Suppressor macrophage treated with lipopolysaccharide for 1 hour (primary cell): ENCODE measurements around the gene CHMP5.
A peak's percentile ranks its signal among the peaks of the same experiment; 100 is the strongest.

Experiments
- DNase-seq, 3 donors: peaks; one replicate each; pipeline ENCODE4 v3.0.0-alpha.2; 2020 to 2022

CHMP5 gene

DNA sequence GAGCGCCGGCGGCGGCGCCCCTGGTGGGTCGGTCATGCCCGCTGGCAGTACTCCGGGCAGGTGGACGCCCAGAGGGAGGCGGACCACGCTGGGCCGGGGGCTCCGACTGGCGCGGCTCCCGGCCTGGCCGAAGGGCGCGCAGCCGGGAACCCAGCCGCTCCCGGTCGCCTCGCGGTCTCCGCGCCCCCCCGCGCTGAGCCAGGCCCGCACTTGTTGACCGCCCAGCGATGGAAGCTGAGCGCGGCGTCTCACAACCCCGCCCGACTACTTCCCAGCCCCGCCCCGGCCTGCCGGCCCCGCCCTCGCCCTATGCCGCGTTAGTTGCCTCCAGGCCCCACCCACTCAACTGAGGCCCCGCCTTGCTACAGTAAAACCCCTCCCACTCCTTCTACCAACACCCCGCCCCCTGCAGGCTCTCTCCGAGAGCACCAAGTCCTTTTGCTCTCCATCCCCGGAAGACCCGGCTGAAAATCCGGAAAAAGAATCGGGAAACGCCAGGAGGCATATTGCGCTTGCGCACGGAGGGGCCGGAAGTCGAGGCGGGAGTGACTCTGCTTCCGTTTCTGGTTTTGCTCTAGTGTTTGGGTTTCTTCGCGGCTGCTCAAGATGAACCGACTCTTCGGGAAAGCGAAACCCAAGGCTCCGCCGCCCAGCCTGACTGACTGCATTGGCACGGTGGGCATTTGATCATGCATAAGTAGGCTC, at the start of gene CHMP5, which contains the start of gene BAG1:
Gene CHMP5, plus strand, starts transcription at position 577 of the 705 bp plus-strand sequence. Its CDS starts 30 bp downstream, at position 607.
Gene BAG1, minus strand, starts transcription at position 236 of the 705 bp plus-strand sequence.
- peak; percentile 100 for DNase-seq

DNA sequence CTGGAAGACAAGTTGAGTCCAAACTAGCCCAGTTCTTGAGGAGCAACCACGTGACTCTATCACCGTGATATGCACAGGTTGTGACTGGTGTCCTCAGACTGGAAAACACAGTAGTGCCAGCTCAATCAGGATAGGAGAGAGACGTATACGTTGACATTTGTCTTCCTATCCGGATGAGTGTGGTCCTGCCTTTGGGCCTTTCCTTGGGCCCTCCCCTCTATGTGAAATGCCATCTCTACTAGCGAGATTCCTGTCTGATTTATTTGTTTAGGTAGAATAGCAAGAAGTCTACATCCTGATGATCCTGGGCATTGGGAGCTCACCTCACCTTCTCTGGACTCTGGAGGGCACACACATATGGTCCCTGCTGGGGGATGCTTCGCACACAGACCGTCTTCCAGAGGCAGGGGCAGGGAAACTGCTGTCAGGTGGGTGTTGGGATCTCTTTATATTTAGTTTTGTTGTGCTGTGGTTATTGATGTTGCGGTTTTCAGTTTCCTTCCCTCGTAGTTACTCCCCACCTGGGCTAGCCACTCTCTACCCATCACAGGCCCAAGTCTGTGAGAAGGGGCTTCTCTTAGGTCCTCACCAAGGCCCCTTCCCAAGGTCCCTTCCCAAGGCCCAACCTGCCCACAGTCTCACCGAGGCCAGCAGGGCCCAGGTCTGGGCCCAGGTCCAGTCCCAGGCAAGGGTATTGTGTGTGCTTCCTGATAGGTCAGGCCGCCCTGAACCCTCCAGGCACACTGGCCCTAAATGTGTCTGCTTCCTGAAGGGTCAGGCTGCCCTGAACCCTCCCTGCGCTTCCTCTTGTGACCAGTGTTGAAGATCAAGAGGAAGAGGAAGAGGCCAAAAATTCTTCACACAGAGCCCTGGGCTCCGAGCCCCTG, 43.9 kb upstream of the CHMP5 start:
- DNase-seq = peak; percentile 29 to 39 (median 33)

DNA sequence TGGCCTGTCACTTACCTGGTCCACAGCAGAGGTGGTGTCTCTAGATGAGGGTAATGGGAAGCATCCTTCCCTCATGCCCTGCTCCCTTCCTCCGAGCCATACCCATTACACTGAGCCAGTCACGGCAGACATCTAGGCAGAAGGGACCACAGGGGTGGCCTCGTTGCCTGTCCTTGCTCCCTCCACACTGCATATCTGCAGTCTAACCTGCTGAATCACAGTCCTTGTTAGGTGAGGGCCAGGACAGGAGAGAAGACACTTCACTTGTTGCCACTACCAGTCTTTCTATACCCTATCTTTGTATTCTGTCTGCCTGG, 43.3 kb upstream of the CHMP5 start:
- DNase-seq = no peak

DNA sequence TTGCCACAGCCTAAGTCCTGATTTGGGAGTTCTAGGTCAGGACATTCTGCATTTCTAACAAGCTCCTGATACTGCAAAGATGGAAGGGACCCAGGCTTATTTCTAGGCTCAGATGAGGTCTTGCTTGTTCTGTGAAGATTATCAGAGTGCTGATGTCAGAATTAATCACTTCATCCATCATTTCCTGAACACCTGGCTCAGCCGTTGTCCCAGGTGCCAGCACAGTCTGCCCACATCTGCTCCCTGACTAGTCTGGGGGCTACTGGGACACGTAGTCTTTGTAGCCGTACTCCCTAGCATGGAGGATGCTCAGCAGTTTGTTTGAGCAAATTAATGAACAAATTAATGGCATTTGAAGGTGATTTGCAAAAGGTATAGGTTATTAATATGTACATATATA, 42.8 kb upstream of the CHMP5 start:
- DNase-seq = no peak

DNA sequence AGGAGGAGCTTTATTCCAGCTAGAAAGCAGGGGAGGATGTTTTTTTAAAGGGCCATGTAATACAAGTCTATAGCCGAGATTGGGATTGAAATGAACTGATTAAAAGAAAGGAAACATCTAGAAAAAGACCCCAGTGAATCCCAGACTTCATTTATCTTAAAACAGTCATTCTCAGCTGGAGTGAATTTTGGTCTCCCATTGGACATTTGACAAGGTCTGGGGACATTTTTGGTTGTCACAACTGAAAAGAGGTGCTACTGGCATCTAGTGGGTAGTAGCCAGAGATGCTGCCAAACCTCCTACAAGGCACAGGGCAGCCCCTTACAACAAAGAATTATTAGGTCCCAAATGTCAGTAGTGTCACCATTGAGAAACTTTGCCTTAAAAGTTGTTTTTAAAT, 41.2 kb upstream of the CHMP5 start:
- DNase-seq = peak; percentile 16 to 45 (median 25)

DNA sequence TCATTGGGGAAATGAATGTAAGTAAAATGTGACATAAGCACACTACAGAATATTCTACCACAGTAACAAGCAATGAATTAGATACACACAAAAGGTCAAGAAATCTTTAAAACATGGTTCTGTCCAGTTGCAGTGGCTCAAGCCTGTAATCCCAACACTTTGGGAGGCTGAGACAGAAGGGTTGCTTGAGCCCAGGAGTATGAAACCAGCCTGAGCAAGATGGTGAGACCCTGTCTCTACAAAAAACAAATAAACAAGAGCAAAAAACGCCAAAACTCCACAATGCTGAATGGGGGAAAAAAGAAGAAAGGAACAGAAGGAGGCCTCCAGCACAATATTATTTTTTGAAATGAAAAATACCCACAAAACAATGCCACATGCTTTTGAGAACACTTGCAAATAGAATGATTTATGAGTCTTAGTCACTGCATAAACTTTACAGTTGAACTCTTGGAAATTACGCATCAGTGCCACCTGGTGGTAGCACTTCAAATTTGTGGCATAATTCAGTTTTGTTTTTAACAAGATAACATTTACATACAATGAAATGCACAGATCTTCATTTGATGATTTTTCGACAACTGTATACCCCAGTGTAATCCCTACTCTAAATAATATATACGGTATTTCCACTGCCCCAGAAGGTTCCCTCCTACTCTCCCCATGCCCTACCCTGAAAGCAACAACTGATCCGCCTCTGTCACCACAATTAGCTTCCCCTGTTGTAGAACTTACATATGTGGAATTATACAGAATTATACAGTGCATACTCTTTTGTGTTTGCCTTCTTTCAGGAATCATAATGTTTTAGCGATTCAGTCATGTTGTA, 39.3 kb upstream of the CHMP5 start:
- DNase-seq = peak; percentile 84 to 90 (median 89)

DNA sequence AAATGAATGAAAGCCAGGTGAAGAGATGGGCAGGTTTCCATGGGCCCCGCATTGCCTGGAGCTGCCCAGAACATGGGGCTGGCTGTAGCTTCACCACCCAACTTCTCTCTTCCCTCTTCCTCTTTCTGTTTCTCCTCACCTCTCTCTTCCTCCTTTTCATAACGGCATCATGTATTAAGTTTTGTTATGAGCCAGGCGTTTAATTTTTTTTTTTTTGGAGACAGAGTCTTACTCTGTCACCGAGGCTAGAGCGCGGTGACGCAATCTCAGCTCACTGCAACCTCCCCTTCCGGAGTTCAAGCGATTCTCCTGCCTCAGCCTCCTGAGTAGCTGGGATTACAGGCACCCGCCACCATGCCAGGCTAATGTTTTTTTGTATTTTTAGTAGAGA, 37.8 kb upstream of the CHMP5 start:
- peak; percentile 87 to 94 (median 90) for DNase-seq

DNA sequence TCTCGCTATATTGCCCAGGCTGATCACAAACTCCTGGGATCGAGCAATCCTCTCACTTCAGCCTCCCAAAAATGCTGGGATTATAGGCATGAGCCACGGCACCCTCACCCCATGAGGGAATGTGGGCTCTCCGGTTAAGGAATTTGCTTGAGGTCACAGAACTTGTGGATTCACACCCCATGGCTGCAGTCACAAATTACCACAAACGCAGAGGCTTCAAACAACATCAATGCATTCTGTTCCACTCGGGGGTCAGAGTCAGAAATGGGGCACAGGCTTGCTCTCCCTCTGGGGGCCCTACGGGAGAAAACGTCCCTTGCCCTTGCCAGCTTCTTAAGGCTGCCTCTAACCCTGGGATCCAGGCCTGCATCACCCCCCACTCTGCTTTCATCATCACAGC, 37.1 kb upstream of the CHMP5 start:
- no peak for DNase-seq

DNA sequence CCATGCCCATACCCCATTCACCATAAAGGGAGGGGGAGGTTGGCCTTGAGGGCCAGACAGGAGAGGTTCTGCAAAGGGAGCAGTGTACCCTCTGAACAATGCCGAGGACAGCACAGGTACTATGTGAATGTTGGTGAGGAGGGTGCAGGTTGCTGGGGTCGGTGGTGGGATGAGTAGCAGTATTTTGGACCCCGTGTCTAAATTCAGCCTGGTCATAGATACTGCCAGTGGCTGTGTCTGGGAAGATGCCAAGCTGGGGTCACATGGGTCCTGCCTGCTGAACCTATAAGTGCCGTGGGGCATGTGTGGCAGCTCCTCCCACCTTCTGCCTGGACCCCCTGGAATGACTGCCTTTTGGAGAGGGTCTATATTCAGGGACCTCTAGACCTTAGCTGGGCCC, 36.2 kb upstream of the CHMP5 start:
- no peak for DNase-seq

DNA sequence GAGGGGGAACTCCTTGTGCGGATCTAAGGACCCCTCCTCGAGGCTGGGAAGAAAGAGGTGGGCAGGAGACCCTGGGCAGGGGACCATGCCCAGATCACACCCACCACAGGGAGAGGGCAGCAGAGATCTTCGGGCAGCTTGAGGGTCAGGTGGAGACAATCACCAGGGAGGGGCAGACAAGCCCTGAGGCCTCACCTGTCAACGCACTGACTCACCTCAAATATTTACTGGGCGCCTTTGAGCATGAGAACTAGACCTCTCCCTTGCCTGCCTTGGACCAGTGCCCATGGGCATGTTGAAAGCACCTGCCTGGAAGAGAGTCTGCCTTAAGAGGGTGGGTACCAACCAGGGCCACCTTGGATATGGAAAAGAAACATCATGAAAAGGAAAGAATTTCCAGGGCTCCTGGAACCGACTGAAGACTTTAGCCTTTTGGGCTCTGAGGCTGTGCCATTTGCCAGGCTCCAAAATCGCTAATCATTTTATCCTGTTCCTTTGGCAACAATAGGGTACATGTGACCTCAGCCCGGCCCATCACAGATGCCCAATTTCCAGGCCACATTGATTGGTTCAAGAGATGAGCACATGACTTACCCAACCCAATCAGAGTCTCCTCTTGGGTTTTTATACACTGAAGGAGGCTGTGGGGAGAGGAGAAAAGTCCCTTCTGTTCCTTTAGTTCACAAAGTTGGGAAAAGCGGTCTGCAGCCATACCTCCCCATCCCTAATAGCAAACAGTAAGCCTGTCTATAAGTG, 35.3 kb upstream of the CHMP5 start:
- peak in 1 of 3 donors; percentile 16 for DNase-seq

DNA sequence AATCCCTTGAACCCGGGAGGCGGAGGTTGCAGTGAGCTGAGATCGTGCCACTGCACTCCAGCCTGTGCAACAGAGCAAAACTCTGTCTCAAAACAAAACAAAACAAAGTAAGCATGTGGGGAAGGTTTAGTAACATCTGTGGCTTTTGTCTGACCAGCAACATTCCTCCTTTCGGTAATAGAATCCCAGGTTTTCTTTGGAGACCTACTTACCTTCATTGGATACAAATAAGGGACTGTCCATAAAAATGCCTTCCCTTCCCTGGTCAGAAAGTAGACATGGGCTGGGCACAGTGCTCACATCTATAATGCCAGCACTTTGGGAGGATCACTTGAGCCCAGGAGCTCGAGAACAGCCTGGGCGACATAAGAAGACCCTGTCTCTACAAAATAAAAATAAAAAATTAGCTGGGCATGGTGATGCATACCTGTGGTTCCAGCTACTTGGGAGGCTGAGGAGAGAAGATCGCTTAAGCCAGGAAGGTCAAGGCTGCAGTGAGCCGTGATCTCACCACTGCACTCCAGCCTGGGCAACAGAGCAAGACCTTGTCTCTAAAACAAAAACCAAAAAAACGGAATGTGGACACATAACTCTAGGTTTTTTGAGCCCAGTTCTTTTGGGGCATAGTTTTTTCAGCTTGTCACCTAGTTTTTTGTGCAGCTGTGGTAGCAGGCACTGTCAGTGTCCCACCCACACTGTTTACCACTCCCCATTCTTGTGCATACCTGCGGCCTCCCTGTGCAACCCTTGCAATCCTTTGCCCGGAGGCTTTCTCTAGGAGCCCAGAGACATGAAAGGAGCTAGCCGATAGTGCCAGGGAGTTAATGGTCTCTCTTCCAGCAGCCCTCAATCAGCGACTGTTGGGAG, 33.9 kb upstream of the CHMP5 start:
- DNase-seq = peak in 1 of 3 donors; percentile 10

DNA sequence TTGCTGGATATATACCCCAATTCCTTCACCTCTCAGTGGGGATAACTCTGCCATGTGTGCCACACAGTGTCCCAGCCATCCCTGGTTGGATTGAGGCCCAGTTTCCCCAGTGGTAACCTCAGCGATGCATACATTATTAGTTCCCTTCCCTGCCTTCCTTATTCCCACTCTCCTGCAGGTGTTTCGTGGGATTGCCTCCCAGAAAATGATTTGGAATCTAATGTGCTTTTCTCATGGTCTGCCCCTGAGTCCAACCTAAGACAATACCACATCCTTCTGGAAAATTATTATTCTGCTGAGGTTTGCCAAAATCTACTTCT, 33.3 kb upstream of the CHMP5 start:
- no peak for DNase-seq

DNA sequence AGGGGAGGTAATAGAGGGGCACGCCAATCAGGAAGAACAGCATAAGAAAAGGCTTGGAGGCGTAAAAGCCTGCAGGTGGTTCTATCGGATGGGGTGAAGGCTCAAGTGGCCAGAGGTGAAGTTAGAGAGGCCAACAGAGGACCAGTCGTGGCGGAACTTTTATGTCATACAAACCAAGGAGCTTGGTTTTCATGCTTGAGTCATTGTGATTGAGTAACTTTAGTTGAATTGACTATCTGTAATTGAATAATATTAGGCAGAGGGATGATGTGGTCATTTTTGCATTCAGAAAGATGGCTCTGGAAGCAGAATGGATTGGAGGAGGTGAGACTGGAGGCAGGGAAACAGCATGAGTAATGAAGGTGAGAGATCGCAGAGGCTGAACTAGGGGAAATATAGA, 32.0 kb upstream of the CHMP5 start:
- DNase-seq = no peak

DNA sequence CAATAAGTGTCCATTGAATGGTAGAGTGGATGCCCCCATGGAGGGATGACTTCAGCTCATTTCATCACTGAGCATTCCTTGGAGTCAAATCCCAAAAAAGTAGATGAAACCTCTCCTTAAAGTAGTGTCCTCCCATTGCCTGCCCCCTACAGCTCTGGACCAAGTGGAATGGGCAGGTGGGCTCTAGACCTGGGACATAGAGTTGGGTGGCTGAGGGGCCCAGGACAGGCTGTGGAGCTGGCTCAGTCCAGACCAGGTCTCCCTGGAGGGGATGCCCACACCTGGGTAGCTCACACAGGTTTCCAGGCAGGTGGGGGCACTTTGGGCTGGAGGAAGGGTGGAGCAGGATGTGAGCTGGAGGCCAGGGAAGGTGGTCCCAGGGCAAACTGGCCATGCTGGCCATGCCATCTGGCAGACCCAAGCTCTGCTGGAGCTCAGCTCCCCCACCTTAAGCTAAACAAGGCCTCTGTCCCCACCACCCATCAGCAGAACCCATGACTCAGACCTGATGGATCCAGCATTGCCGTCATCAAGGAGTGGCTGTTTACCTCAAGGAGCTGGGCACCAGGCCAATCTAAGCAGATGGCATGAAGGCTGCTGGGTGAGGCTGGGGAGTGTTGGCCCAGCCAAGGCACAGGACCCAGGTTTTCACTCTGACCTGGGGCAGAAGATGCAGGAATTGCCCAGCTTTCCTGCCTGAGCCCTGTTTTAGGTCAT, 31.1 kb upstream of the CHMP5 start:
- no peak for DNase-seq

DNA sequence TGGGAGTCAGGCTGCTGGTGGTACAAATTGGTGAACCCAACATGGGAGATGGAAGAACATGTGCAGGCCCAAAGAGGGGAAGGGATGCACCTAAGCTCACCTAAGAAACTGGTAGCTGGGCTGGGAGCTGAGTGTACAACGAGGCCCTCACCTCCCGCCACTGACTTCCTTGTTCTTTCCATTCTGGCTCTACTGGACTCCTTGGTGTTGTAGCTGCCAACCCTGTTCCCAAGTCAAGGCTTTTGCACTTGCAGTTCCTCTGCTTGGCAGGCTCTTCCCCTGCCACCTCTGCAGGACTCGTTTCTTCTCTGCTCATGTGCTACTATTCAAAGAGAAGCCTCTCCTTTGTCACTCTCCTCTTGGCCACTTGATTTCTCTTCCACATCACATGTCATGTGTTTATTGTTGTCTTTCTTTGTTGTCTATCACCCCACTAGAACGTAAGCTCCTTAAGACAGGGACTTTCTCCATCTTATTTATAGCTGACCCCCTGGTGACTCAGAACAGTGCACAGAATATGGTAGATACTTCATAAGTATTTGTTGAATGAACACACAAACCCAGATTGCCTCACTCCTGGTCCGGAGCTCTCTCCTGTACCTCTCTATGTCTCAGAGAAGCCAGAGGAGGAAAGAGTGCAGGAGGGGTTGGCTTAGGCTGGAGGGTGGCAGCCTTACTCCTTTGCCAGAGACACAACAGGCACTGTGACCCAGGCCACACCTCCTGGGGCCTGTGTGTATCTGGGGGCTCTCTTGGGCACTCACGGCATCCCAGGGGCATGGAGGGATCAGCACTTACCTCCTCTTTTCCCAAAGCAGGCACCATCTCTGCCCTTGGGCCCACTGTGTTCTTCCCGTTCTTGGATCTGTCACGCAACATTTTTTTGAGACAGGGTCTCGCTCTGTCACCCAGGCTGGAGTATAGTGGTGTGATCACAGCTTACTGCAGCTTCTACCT, 30.1 kb upstream of the CHMP5 start:
- DNase-seq = no peak

DNA sequence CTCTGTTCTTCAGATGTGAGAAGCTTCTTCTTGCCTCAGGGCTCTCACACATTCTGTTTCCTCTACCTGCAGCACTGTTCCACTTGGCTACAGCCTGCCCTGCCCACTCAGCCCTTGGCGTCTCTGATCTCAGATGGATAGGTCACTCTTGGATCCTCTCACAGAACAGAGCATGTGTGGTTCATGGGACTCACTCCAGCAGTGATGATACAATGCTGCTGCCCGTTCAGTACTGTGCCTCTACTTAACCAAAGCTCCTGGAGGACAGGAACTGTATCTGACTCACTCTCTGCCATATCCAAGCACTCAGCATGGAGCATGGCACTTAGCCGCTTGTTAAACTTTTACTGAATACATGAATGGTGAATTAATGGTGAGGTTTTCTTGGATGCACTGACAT, 28.3 kb upstream of the CHMP5 start:
- no peak for DNase-seq

DNA sequence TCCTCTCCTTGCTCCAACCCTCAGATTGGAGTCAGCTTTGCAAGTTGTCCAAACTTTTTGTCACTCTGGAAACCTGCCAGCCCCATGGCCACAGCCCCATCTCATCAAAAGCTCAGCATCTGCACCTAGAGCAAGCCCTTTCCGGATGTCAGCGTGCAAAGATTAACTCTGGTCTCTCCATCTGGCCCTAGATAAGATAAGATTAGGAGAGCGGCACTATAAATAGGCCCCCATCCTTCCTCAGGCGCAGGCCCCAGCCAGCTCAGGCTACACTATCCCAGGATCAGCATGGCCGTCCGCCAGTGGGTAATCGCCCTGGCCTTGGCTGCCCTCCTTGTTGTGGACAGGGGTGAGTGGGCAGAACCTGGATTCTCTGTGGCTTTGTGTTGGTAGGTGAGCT, 24.9 kb upstream of the CHMP5 start, which contains the start of gene SPINK4:
Gene SPINK4, plus strand, starts transcription at position 247 of the 400 bp plus-strand sequence. Its CDS starts 42 bp downstream, at position 289.
- no peak for DNase-seq

DNA sequence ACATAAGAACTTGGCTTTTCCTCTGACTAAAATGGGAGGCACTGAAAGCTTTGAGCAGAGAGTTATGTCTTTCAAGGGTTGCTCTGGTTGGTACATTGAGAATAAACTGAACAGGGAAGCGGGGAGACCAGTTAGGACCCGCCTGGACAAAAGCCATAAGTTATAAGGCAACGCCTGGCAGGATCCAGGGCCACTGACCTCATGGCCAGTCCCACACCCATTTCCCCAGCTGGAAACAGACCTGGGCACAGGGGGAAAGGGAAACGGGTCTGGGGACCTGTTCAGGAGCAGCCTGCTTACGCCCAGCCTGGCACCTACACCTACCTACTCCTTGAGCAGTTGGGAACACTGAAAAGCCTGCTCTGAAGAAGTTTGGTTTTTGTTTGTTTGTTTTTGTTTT, 23.6 kb upstream of the CHMP5 start:
- no peak for DNase-seq

DNA sequence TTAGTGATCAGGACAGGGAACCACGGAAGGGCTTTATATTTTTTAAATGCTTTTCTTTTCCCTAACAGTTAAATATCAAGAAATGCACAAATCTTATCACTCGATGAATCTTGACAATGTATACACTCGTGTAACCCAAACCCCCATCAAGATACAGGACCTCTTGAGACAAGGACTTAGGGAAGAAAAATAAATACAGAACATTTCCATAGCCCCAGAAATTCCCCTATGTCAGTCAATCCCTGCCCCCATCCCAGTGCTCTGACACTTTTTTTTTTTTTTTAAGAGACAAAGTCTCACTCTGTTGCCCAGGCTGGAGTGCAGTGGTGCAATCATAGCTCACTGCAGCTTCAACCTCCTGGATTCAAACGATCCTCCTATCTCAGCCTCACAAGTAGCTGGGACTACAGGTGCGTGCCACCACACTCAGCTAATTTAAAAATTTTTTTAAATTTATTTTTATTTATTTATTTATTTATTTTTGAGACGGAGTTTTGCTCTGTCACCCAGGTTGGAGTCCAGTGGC, 22.2 kb upstream of the CHMP5 start:
- no peak for DNase-seq
